Endothelial cell (in vitro differentiated cells): Measurements from ENCODE around the gene FOXL2NB. TPM values are rescaled to one million over a fixed set of nuclear protein-coding genes. Genes with fewer than 3 reads are reported as not detected.
A peak's percentile ranks its signal among the peaks of the same experiment; 100 is the strongest.

Experiments
- DNase-seq: peaks from one replicate; pipeline ENCODE4 v3.0.0; 2021; ENCODE audit warnings: low spot score
- H3K27ac Mint-ChIP-seq: one replicate; pipeline ENCODE4 v1.8.0; 2021; ENCODE audit warnings: mixed read lengths, inconsistent platforms; ENCODE audit not compliant: unreplicated experiment
- H3K27me3 Mint-ChIP-seq: one replicate; pipeline ENCODE4 v1.8.0; 2021; ENCODE audit warnings: mild to moderate bottlenecking, moderate library complexity, mixed read lengths, inconsistent platforms; ENCODE audit not compliant: unreplicated experiment
- H3K36me3 Mint-ChIP-seq: one replicate; pipeline ENCODE4 v1.8.0; 2021; ENCODE audit warnings: mild to moderate bottlenecking, low read depth, mixed read lengths, inconsistent platforms; ENCODE audit not compliant: unreplicated experiment
- H3K4me1 Mint-ChIP-seq: one replicate; pipeline ENCODE4 v1.8.0; 2021; ENCODE audit warnings: mild to moderate bottlenecking, mixed read lengths, inconsistent platforms; ENCODE audit not compliant: unreplicated experiment
- H3K4me3 Mint-ChIP-seq: one replicate; pipeline ENCODE4 v1.8.0; 2021; ENCODE audit warnings: mild to moderate bottlenecking, mixed read lengths, inconsistent platforms; ENCODE audit not compliant: unreplicated experiment
- H3K9me3 Mint-ChIP-seq: one replicate; pipeline ENCODE4 v1.8.0; 2021; ENCODE audit warnings: mixed read lengths, inconsistent platforms; ENCODE audit not compliant: unreplicated experiment
- CTCF ChIP-seq: fragments of 200-600 bp; sonication (generic); IDR thresholded peaks from one replicate; pipeline ENCODE4 v1.5.0; 2021; ENCODE audit warnings: antibody characterized with exemption; ENCODE audit not compliant: unreplicated experiment
- total RNA-seq: library from RNA; stranded (reverse); fragmentation: NEBNext Ultra II Directional; extraction: Animal tissue kit (Norgen Biotek cat#: 25700); gene quantifications from one replicate; pipeline ENCODE4 v1.2.1, GENCODE V29; 2021; ENCODE audit not compliant: unreplicated experiment

Gene FOXL2NB
- total RNA-seq, 1 donor from 2014 or later = 13.2 TPM

GRCh38 chr3:138942861-138943623, 4.0 kb upstream of the FOXL2NB start:
- H3K27ac Mint-ChIP-seq = no peak overlapping the region
- TF ChIP-seq CTCF = no peak
- peak; percentile 45 for DNase-seq
- H3K4me1 Mint-ChIP-seq = peaks cover 51% of the 10 kb centered on the region
- H3K36me3 Mint-ChIP-seq = peaks cover 6% of the 10 kb centered on the region
- H3K4me3 Mint-ChIP-seq = peak overlapping the region; percentile 87
- peaks cover 20% of the 10 kb centered on the region for H3K27me3 Mint-ChIP-seq
- H3K9me3 Mint-ChIP-seq = no peaks in the 10 kb centered on the region

- Mint-ChIP-seq H3K36me3 (peaks cover 8% of the 10 kb centered on the region), H3K4me1 (peaks cover 52% of the 10 kb centered on the region), H3K4me3 (peak overlapping the region; percentile 87)
Observed at GRCh38 chr3:138943724-138944653, 3.0 kb upstream of the FOXL2NB start.

GRCh38 chr3:138944654-138944928, 2.4 kb upstream of the FOXL2NB start:
- Mint-ChIP-seq H3K27me3 (peaks cover 31% of the 10 kb centered on the region), H3K27ac (peak overlapping the region; percentile 81), H3K4me1 (peaks cover 54% of the 10 kb centered on the region), H3K9me3 (no peaks in the 10 kb centered on the region), H3K36me3 (peaks cover 14% of the 10 kb centered on the region), H3K4me3 (peak overlapping the region; percentile 87)
- no peak for DNase-seq
- TF ChIP-seq CTCF = no peak

More at GRCh38 chr3:138943724-138944653, 3.0 kb upstream of the FOXL2NB start:
- Mint-ChIP-seq H3K27me3 (peaks cover 26% of the 10 kb centered on the region), H3K9me3 (no peaks in the 10 kb centered on the region), H3K27ac (peak overlapping the region; percentile 81)
- DNase-seq = peak; percentile 26
- no peak for TF ChIP-seq CTCF

GRCh38 chr3:138944929-138945708, 1.9 kb upstream of the FOXL2NB start:
- no peaks in the 10 kb centered on the region for H3K9me3 Mint-ChIP-seq
- peaks cover 30% of the 10 kb centered on the region for H3K27me3 Mint-ChIP-seq
- H3K4me3 Mint-ChIP-seq = peak overlapping the region; percentile 89
- peaks cover 14% of the 10 kb centered on the region for H3K36me3 Mint-ChIP-seq
- H3K27ac Mint-ChIP-seq = no peak overlapping the region
- peaks cover 53% of the 10 kb centered on the region for H3K4me1 Mint-ChIP-seq
- TF ChIP-seq CTCF = no peak
- peak; percentile 53 for DNase-seq
